Occipital lobe (tissue), 2 donors: ENCODE measurements around the gene SNX4. TPM values are rescaled to one million over a fixed set of nuclear protein-coding genes. Genes with fewer than 3 reads are reported as not detected.
"Not testable (repeated sequence)": the region's sequence is repeated elsewhere in the genome, so short reads cannot be mapped to it uniquely, and the experiment has no call there.

Experiments
- DNase-seq: peaks from one replicate; lab custom pipeline; 2025; lab: John Stamatoyannopoulos, UW
- total RNA-seq: library from RNA; depleted of rRNA; stranded (reverse); fragments of >200 nt; gene quantifications from one replicate; pipeline ENCODE4 v1.2.3, GENCODE V29; 2014

The SNX4 gene
- total RNA-seq, result 88.7 TPM

- peak; percentile 88 for DNase-seq
These were observed at the start of gene SNX4 for GRCh38 chr3:125519678-125520562. SNX4 (minus strand) TSS chr3:125520202; CDS start chr3:125520172, 30 bp downstream.

- DNase-seq, result no peak
These were observed 36.3 kb upstream of the SNX4 start for GRCh38 chr3:125556314-125556713.

GRCh38 chr3:125552401-125552800, 32.4 kb upstream of the SNX4 start:
- DNase-seq, result no peak

- no peak for DNase-seq
These were observed 8.9 kb upstream of the SNX4 start for GRCh38 chr3:125528920-125529319.

- DNase-seq, result no peak
These were observed 5.2 kb upstream of the SNX4 start for GRCh38 chr3:125525153-125525552.

- not testable (repeated sequence) for DNase-seq
These were observed 539 bp upstream of the SNX4 start for GRCh38 chr3:125520563-125520919.

GRCh38 chr3:125515421-125515820, 4.6 kb downstream of the SNX4 start:
- no peak for DNase-seq

GRCh38 chr3:125513490-125514115, 6.4 kb downstream of the SNX4 start:
- no peak for DNase-seq

GRCh38 chr3:125512135-125512920, 7.7 kb downstream of the SNX4 start:
- DNase-seq, result no peak

GRCh38 chr3:125511420-125512118, 8.4 kb downstream of the SNX4 start:
- DNase-seq, result no peak

- no peak for DNase-seq
These were observed 12.9 kb downstream of the SNX4 start for GRCh38 chr3:125507128-125507527.

- DNase-seq, result no peak
These were observed 21.4 kb downstream of the SNX4 start for GRCh38 chr3:125498630-125499029.

- no peak for DNase-seq
These were observed 23.3 kb downstream of the SNX4 start for GRCh38 chr3:125496701-125497100.

- no peak for DNase-seq
These were observed 37.6 kb downstream of the SNX4 start for GRCh38 chr3:125482406-125482805.

GRCh38 chr3:125481786-125482185, 38.2 kb downstream of the SNX4 start:
- no peak for DNase-seq

- not testable (repeated sequence) for DNase-seq
These were observed 38.6 kb downstream of the SNX4 start for GRCh38 chr3:125481375-125481759.

- DNase-seq, result no peak
These were observed 39.2 kb downstream of the SNX4 start for GRCh38 chr3:125480656-125481374.

GRCh38 chr3:125479091-125479490, 40.9 kb downstream of the SNX4 start:
- DNase-seq, result no peak

GRCh38 chr3:125478326-125478725, 41.7 kb downstream of the SNX4 start:
- DNase-seq, result no peak

GRCh38 chr3:125477701-125478100, 42.3 kb downstream of the SNX4 start:
- DNase-seq, result no peak

GRCh38 chr3:125470671-125471070, 49.3 kb downstream of the SNX4 start:
- no peak for DNase-seq
